ENCODE measurements around the gene ITGA7.

Gene ITGA7

DNA sequence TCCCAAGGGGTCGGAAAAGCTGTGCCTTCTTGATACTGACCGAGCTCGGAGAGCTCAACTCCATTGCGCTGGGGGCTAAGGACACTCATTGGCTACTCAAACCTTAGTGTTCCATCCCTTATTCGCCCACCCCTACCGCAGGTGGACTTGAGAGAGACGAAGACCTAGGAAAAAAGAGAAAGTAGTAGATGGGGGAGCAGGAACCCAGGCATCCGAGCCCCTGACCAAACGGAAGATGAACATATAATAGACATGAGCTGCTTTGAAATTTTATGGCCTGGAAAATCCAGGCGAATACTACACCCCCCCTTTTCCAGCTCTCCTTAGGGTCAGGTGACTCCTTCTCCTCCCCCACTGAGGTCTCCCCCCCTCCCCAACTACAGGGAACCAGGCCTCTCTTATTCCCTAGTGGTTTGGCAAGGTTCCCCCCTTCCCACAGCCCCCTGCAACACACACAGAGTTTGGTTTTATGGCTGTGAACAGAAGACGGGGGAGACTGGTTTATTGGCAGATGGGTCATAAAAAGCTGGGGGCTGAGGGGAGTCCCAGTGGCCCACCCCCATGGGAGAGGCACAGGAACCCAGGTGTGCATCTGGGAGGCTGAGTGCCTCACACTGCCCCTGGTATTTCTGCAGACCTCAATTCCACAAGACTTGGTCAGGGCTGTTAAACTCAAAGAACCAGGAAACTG lies 36.8 kb upstream of the ITGA7 start:
- TF ChIP-seq EGR1 (IDR thresholded peaks at IDR 0.05) (no peak), TAF1 (IDR thresholded peaks at IDR 0.05; ENCODE audit: low read depth) (no peak), NFIC (IDR thresholded peaks at IDR 0.05) (no peak), FOXM1 (IDR thresholded peaks at IDR 0.05; ENCODE audit: borderline replicate concordance, low read depth) (no peak), CEBPB (IDR thresholded peaks at IDR 0.05) (no peak), USF1 (IDR thresholded peaks at IDR 0.05) (no peak), TEAD4 (IDR thresholded peaks at IDR 0.05) (no peak), RAD21 (IDR thresholded peaks at IDR 0.05; ENCODE audit: low read depth) (no peak), TCF12 (IDR thresholded peaks at IDR 0.05; ENCODE audit: low read depth) (no peak), EP300 (IDR thresholded peaks at IDR 0.05; ENCODE audit: borderline replicate concordance) (no peak), ZBTB7A (IDR thresholded peaks at IDR 0.05; ENCODE audit: low read depth) (no peak), MAX (IDR thresholded peaks at IDR 0.05) (no peak), YY1 (IDR thresholded peaks at IDR 0.05; ENCODE audit: low read depth) (no peak)
- TF ChIP-seq, protein P1, sequence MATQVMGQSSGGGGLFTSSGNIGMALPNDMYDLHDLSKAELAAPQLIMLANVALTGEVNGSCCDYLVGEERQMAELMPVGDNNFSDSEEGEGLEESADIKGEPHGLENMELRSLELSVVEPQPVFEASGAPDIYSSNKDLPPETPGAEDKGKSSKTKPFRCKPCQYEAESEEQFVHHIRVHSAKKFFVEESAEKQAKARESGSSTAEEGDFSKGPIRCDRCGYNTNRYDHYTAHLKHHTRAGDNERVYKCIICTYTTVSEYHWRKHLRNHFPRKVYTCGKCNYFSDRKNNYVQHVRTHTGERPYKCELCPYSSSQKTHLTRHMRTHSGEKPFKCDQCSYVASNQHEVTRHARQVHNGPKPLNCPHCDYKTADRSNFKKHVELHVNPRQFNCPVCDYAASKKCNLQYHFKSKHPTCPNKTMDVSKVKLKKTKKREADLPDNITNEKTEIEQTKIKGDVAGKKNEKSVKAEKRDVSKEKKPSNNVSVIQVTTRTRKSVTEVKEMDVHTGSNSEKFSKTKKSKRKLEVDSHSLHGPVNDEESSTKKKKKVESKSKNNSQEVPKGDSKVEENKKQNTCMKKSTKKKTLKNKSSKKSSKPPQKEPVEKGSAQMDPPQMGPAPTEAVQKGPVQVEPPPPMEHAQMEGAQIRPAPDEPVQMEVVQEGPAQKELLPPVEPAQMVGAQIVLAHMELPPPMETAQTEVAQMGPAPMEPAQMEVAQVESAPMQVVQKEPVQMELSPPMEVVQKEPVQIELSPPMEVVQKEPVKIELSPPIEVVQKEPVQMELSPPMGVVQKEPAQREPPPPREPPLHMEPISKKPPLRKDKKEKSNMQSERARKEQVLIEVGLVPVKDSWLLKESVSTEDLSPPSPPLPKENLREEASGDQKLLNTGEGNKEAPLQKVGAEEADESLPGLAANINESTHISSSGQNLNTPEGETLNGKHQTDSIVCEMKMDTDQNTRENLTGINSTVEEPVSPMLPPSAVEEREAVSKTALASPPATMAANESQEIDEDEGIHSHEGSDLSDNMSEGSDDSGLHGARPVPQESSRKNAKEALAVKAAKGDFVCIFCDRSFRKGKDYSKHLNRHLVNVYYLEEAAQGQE (IDR thresholded peaks at IDR 0.05; ENCODE audit: low read depth), result no peak

DNA sequence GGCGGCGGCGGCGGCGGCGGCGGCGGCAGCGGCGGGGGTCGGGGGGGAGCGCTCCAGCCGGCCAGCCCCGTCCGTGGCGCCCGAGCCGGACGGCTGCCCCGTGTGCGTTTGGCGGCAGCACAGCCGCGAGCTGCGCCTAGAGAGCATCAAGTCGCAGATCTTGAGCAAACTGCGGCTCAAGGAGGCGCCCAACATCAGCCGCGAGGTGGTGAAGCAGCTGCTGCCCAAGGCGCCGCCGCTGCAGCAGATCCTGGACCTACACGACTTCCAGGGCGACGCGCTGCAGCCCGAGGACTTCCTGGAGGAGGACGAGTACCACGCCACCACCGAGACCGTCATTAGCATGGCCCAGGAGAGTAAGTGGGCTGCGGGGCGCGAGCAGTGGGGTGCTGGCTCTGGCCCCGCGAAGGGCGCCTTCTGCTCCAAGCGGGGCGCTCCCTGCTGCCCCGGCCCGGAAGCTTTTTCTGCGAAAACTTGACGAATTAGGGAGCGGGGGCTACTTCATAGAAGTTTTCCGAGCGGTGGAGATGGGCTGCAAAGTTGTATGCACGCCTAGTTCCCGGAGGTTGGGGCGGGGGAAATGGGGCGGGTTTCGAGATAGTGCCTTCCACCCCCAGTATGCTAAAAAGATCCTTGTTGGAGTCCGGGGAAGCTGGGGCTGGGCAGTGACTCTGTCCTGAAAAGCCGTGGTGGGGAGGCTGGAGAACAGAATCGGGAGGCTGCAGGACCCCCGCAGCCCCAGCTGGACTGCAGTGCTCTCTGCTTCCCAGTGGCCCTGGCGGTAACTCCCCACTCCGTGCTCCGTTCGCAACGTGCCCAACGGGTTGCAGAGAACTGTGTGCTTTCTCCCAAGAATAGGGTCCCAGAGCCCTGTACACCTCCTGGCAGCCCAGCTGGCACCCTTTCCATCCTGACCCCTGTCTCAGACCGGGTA lies 36.0 kb upstream of the ITGA7 start:
- TF ChIP-seq EGR1 (IDR thresholded peaks at IDR 0.05) (no peak), MAX (IDR thresholded peaks at IDR 0.05) (peak; percentile 85), RAD21 (IDR thresholded peaks at IDR 0.05; ENCODE audit: low read depth) (peak; percentile 14; the same call in 1 of the 2 replicates), EP300 (IDR thresholded peaks at IDR 0.05; ENCODE audit: borderline replicate concordance) (0 out of 2 replicates have a peak, but pooled peaks have one; percentile 32)

- TF ChIP-seq ZBTB7A (IDR thresholded peaks at IDR 0.05; ENCODE audit: low read depth) (0 out of 2 replicates have a peak, but pooled peaks have one; percentile 59), NFIC (IDR thresholded peaks at IDR 0.05) (no peak)
Observed at GRCh38 chr12:55742719-55743405, 35.2 kb upstream of the ITGA7 start, which contains the start of gene GDF11. GDF11 (plus strand) TSS chr12:55743122; CDS start chr12:55743317, 195 bp downstream.

DNA sequence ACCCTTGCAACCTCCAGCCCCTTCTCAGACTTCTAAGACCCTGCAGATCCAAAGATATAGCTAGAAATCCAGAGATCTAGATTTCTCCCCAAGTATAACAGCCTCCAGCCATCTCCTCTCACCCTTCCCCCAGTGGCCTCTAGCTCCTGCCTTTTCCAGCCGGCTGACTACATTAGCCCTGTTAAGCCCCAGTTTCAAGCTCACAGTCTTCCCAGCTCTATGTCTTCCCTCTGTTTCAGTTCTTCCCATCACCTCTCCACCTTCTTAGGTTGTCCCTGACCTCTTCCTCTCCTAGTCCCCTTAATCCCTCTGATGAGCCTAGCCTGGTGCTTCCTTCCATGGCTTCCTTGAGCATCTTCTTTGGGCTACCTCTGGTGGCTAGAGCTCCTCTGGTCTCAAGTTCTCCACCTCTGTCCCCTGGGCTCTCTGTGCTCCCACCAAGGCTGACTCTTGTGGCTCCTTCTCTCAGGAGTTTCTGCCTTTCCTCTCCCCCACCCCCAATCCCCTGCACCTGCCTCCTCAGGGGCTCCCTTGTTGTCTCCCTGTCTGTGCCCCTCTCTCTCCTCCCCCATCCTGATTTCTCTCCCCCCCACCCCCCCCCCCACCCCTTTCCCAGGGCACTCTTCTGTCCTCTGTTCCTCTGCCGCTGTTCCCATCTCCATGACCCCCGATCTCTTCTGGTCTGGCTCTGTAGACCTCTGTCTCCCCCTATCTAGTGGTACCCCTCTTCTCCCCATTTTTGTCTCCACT lies 34.4 kb upstream of the ITGA7 start:
- TF ChIP-seq FOXM1 (IDR thresholded peaks at IDR 0.05; ENCODE audit: borderline replicate concordance, low read depth) (no peak), RAD21 (IDR thresholded peaks at IDR 0.05; ENCODE audit: low read depth) (no peak), CEBPB (IDR thresholded peaks at IDR 0.05) (no peak), MAX (IDR thresholded peaks at IDR 0.05) (no peak), TEAD4 (IDR thresholded peaks at IDR 0.05) (no peak), EGR1 (IDR thresholded peaks at IDR 0.05) (no peak), TAF1 (IDR thresholded peaks at IDR 0.05; ENCODE audit: low read depth) (no peak), YY1 (IDR thresholded peaks at IDR 0.05; ENCODE audit: low read depth) (no peak), CREB1 (IDR thresholded peaks at IDR 0.05; ENCODE audit: low read depth) (no peak), ZBTB7A (IDR thresholded peaks at IDR 0.05; ENCODE audit: low read depth) (no peak), TCF12 (IDR thresholded peaks at IDR 0.05; ENCODE audit: low read depth) (no peak), NFIC (IDR thresholded peaks at IDR 0.05) (no peak)

- TF ChIP-seq RAD21 (IDR thresholded peaks at IDR 0.05; ENCODE audit: low read depth) (no peak), USF1 (IDR thresholded peaks at IDR 0.05) (no peak), MAX (IDR thresholded peaks at IDR 0.05) (no peak), EGR1 (IDR thresholded peaks at IDR 0.05) (no peak), CEBPB (IDR thresholded peaks at IDR 0.05) (no peak), TEAD4 (IDR thresholded peaks at IDR 0.05) (no peak), TAF1 (IDR thresholded peaks at IDR 0.05; ENCODE audit: low read depth) (no peak), NFIC (IDR thresholded peaks at IDR 0.05) (no peak), TCF12 (IDR thresholded peaks at IDR 0.05; ENCODE audit: low read depth) (no peak), EP300 (IDR thresholded peaks at IDR 0.05; ENCODE audit: borderline replicate concordance) (no peak), CREB1 (IDR thresholded peaks at IDR 0.05; ENCODE audit: low read depth) (no peak), FOXM1 (IDR thresholded peaks at IDR 0.05; ENCODE audit: borderline replicate concordance, low read depth) (no peak), ZBTB7A (IDR thresholded peaks at IDR 0.05; ENCODE audit: low read depth) (no peak), YY1 (IDR thresholded peaks at IDR 0.05; ENCODE audit: low read depth) (no peak)
- TF ChIP-seq, protein P1 (IDR thresholded peaks at IDR 0.05; ENCODE audit: low read depth), result no peak
Observed at GRCh38 chr12:55739025-55739378, 31.3 kb upstream of the ITGA7 start.

Measured in Ishikawa (cell line).